ENCODE data around the gene HECW1.

The HECW1 gene

GRCh38 chr7:43244232-43244631, 131.8 kb downstream of the HECW1 start:
- Histone ChIP-seq H3K4me3 (ENCODE audit: low read depth in 1 of 2, low read length in 2 of 2) (no peak overlapping the region), H3K27me3 (ENCODE audit: control insufficient read depth in 1 of 2, insufficient read depth in 2 of 2, low read length in 2 of 2) (peaks cover 0 to 5% of the 10 kb centered on the region in 2 donors), H3K4me1 (ENCODE audit: control insufficient read depth in 1 of 2, insufficient read depth in 2 of 2, low read length in 2 of 2) (peaks cover 0 to 6% of the 10 kb centered on the region in 2 donors), H3K9me3 (ENCODE audit: control insufficient read depth in 1 of 2, low read length in 2 of 2) (no peaks in the 10 kb centered on the region), H3K36me3 (ENCODE audit: control insufficient read depth in 1 of 2, insufficient read depth in 2 of 2, low read length in 2 of 2) (no peaks in the 10 kb centered on the region), H3K9ac (ENCODE audit: low read depth in 1 of 2, low read length in 2 of 2) (no peak overlapping the region), H3K27ac (ENCODE audit: low read depth, low read length) (no peak overlapping the region)

- no peaks in the 10 kb centered on the region for H3K36me3 ChIP-seq (ENCODE audit: control insufficient read depth in 1 of 2, insufficient read depth in 2 of 2, low read length in 2 of 2)
- no peak overlapping the region for H3K4me3 ChIP-seq (ENCODE audit: low read depth in 1 of 2, low read length in 2 of 2)
- H3K27me3 ChIP-seq (ENCODE audit: control insufficient read depth in 1 of 2, insufficient read depth in 2 of 2, low read length in 2 of 2): peaks cover 0 to 5% of the 10 kb centered on the region in 2 donors
- peaks cover 5 to 11% of the 10 kb centered on the region in 2 donors for H3K4me1 ChIP-seq (ENCODE audit: control insufficient read depth in 1 of 2, insufficient read depth in 2 of 2, low read length in 2 of 2)
- H3K9ac ChIP-seq (ENCODE audit: low read depth in 1 of 2, low read length in 2 of 2): no peak overlapping the region
- H3K27ac ChIP-seq (ENCODE audit: low read depth, low read length): no peak overlapping the region
- no peaks in the 10 kb centered on the region for H3K9me3 ChIP-seq (ENCODE audit: control insufficient read depth in 1 of 2, low read length in 2 of 2)
These were observed 132.3 kb downstream of the HECW1 start for GRCh38 chr7:43244784-43245183.

- Histone ChIP-seq H3K9ac (ENCODE audit: low read depth in 1 of 2, low read length in 2 of 2) (no peak overlapping the region), H3K4me3 (ENCODE audit: low read depth in 1 of 2, low read length in 2 of 2) (no peak overlapping the region), H3K27me3 (ENCODE audit: control insufficient read depth in 1 of 2, insufficient read depth in 2 of 2, low read length in 2 of 2) (peaks cover 0 to 5% of the 10 kb centered on the region in 2 donors), H3K27ac (ENCODE audit: low read depth, low read length) (no peak overlapping the region), H3K4me1 (ENCODE audit: control insufficient read depth in 1 of 2, insufficient read depth in 2 of 2, low read length in 2 of 2) (peaks cover 5 to 14% of the 10 kb centered on the region in 2 donors), H3K36me3 (ENCODE audit: control insufficient read depth in 1 of 2, insufficient read depth in 2 of 2, low read length in 2 of 2) (no peaks in the 10 kb centered on the region), H3K9me3 (ENCODE audit: control insufficient read depth in 1 of 2, low read length in 2 of 2) (no peaks in the 10 kb centered on the region)
These were observed 135.3 kb downstream of the HECW1 start for GRCh38 chr7:43247757-43248156.

- H3K27ac ChIP-seq (ENCODE audit: low read depth, low read length): no peak overlapping the region
- peak overlapping the region; percentile 0 to 16 for H3K9ac ChIP-seq (ENCODE audit: low read depth in 1 of 2, low read length in 2 of 2)
- H3K9me3 ChIP-seq (ENCODE audit: control insufficient read depth in 1 of 2, low read length in 2 of 2): no peaks in the 10 kb centered on the region
- H3K4me1 ChIP-seq (ENCODE audit: control insufficient read depth in 1 of 2, insufficient read depth in 2 of 2, low read length in 2 of 2): peaks cover 5 to 14% of the 10 kb centered on the region in 2 donors
- peak overlapping the region; percentile 58 to 65 for H3K4me3 ChIP-seq (ENCODE audit: low read depth in 1 of 2, low read length in 2 of 2)
- peaks cover 0 to 5% of the 10 kb centered on the region in 2 donors for H3K27me3 ChIP-seq (ENCODE audit: control insufficient read depth in 1 of 2, insufficient read depth in 2 of 2, low read length in 2 of 2)
- H3K36me3 ChIP-seq (ENCODE audit: control insufficient read depth in 1 of 2, insufficient read depth in 2 of 2, low read length in 2 of 2): no peaks in the 10 kb centered on the region
These were observed 136.1 kb downstream of the HECW1 start for GRCh38 chr7:43248553-43248952.

- Histone ChIP-seq H3K27ac (ENCODE audit: low read depth, low read length) (no peak overlapping the region), H3K9ac (ENCODE audit: low read depth in 1 of 2, low read length in 2 of 2) (peak overlapping the region; percentile 10 to 16), H3K4me1 (ENCODE audit: control insufficient read depth in 1 of 2, insufficient read depth in 2 of 2, low read length in 2 of 2) (peaks cover 5 to 14% of the 10 kb centered on the region in 2 donors), H3K9me3 (ENCODE audit: control insufficient read depth in 1 of 2, low read length in 2 of 2) (no peaks in the 10 kb centered on the region), H3K4me3 (ENCODE audit: low read depth in 1 of 2, low read length in 2 of 2) (peak overlapping the region; percentile 58 to 65), H3K27me3 (ENCODE audit: control insufficient read depth in 1 of 2, insufficient read depth in 2 of 2, low read length in 2 of 2) (peaks cover 0 to 5% of the 10 kb centered on the region in 2 donors), H3K36me3 (ENCODE audit: control insufficient read depth in 1 of 2, insufficient read depth in 2 of 2, low read length in 2 of 2) (no peaks in the 10 kb centered on the region)
These were observed 136.7 kb downstream of the HECW1 start for GRCh38 chr7:43248961-43249822.

- Histone ChIP-seq H3K4me3 (ENCODE audit: low read depth in 1 of 2, low read length in 2 of 2) (peak overlapping the region; percentile 58 to 65), H3K4me1 (ENCODE audit: control insufficient read depth in 1 of 2, insufficient read depth in 2 of 2, low read length in 2 of 2) (peaks cover 5 to 14% of the 10 kb centered on the region in 2 donors), H3K27me3 (ENCODE audit: control insufficient read depth in 1 of 2, insufficient read depth in 2 of 2, low read length in 2 of 2) (peaks cover 0 to 5% of the 10 kb centered on the region in 2 donors), H3K9ac (ENCODE audit: low read depth in 1 of 2, low read length in 2 of 2) (peak overlapping the region; percentile 10 to 16), H3K27ac (ENCODE audit: low read depth, low read length) (no peak overlapping the region), H3K36me3 (ENCODE audit: control insufficient read depth in 1 of 2, insufficient read depth in 2 of 2, low read length in 2 of 2) (no peaks in the 10 kb centered on the region), H3K9me3 (ENCODE audit: control insufficient read depth in 1 of 2, low read length in 2 of 2) (no peaks in the 10 kb centered on the region)
These were observed 137.3 kb downstream of the HECW1 start for GRCh38 chr7:43249823-43250145.

- Histone ChIP-seq H3K9me3 (ENCODE audit: control insufficient read depth in 1 of 2, low read length in 2 of 2) (no peaks in the 10 kb centered on the region), H3K4me1 (ENCODE audit: control insufficient read depth in 1 of 2, insufficient read depth in 2 of 2, low read length in 2 of 2) (no peaks in the 10 kb centered on the region)
These were observed 148.8 kb downstream of the HECW1 start for GRCh38 chr7:43260980-43261878.

GRCh38 chr7:43265139-43265538, 152.7 kb downstream of the HECW1 start:
- Histone ChIP-seq H3K4me1 (ENCODE audit: control insufficient read depth in 1 of 2, insufficient read depth in 2 of 2, low read length in 2 of 2) (no peaks in the 10 kb centered on the region), H3K27ac (ENCODE audit: low read depth, low read length) (no peak overlapping the region), H3K4me3 (ENCODE audit: low read depth in 1 of 2, low read length in 2 of 2) (no peak overlapping the region), H3K36me3 (ENCODE audit: control insufficient read depth in 1 of 2, insufficient read depth in 2 of 2, low read length in 2 of 2) (no peaks in the 10 kb centered on the region), H3K27me3 (ENCODE audit: control insufficient read depth in 1 of 2, insufficient read depth in 2 of 2, low read length in 2 of 2) (peaks cover 0 to 5% of the 10 kb centered on the region in 2 donors), H3K9me3 (ENCODE audit: control insufficient read depth in 1 of 2, low read length in 2 of 2) (no peaks in the 10 kb centered on the region), H3K9ac (ENCODE audit: low read depth in 1 of 2, low read length in 2 of 2) (no peak overlapping the region)

More at GRCh38 chr7:43260980-43261878, 148.8 kb downstream of the HECW1 start:
- H3K9ac ChIP-seq (ENCODE audit: low read depth in 1 of 2, low read length in 2 of 2): no peak overlapping the region
- peaks cover 0 to 5% of the 10 kb centered on the region in 2 donors for H3K27me3 ChIP-seq (ENCODE audit: control insufficient read depth in 1 of 2, insufficient read depth in 2 of 2, low read length in 2 of 2)
- H3K36me3 ChIP-seq (ENCODE audit: control insufficient read depth in 1 of 2, insufficient read depth in 2 of 2, low read length in 2 of 2): no peaks in the 10 kb centered on the region
- H3K27ac ChIP-seq (ENCODE audit: low read depth, low read length): no peak overlapping the region
- no peak overlapping the region for H3K4me3 ChIP-seq (ENCODE audit: low read depth in 1 of 2, low read length in 2 of 2)

GRCh38 chr7:43273939-43274719, 161.7 kb downstream of the HECW1 start:
- Histone ChIP-seq H3K4me1 (ENCODE audit: control insufficient read depth in 1 of 2, insufficient read depth in 2 of 2, low read length in 2 of 2) (no peaks in the 10 kb centered on the region), H3K27me3 (ENCODE audit: control insufficient read depth in 1 of 2, insufficient read depth in 2 of 2, low read length in 2 of 2) (no peaks in the 10 kb centered on the region), H3K9me3 (ENCODE audit: control insufficient read depth in 1 of 2, low read length in 2 of 2) (no peaks in the 10 kb centered on the region), H3K27ac (ENCODE audit: low read depth, low read length) (no peak overlapping the region), H3K36me3 (ENCODE audit: control insufficient read depth in 1 of 2, insufficient read depth in 2 of 2, low read length in 2 of 2) (no peaks in the 10 kb centered on the region), H3K4me3 (ENCODE audit: low read depth in 1 of 2, low read length in 2 of 2) (no peak overlapping the region), H3K9ac (ENCODE audit: low read depth in 1 of 2, low read length in 2 of 2) (no peak overlapping the region)

All from duodenal mucosa (tissue), 2 donors.